ENCODE results near the gene SYNE1. TPM values are rescaled to one million over a fixed set of nuclear protein-coding genes. Genes with fewer than 3 reads are reported as not detected.

The SYNE1 gene
- total RNA-seq, 4 donors from 2014 or later = 120 to 163 (median 137) TPM

DNA sequence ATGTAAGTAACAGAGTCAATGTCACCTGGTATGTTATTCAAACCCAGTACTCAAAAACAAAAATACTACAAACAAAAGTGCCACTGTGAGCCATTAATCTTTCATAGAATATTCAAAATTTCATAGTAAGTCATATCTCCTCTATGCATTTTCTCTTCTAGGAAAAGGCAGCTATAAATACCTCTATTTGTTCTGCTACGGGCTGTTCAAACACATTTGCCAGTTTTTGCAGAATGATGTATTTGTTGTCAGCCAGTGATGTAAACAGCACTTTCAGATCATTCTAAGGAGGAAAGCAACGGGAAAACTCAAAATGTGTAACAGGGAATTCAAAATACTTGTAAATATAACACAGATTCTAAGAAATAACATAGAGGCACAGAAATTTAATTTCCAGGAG, 388.2 kb downstream of the SYNE1 start:
- Histone ChIP-seq H3K4me1 (peaks cover 0 to 35% (median 5%) of the 10 kb centered on the region in 4 donors), H3K27ac (peak overlapping the region in 1 of 4 donors; percentile 9), H3K9me3 (no peaks in the 10 kb centered on the region), H3K36me3 (peaks cover 0 to 40% (median 0%) of the 10 kb centered on the region in 3 donors), H3K4me3 (no peak overlapping the region), H3K27me3 (peaks cover 0 to 2% of the 10 kb centered on the region in 2 donors)
- TF ChIP-seq EP300 (IDR thresholded peaks at IDR 0.05) (no peak), POLR2A (IDR thresholded peaks at IDR 0.05) (no peak)
- TF ChIP-seq, protein P1, sequence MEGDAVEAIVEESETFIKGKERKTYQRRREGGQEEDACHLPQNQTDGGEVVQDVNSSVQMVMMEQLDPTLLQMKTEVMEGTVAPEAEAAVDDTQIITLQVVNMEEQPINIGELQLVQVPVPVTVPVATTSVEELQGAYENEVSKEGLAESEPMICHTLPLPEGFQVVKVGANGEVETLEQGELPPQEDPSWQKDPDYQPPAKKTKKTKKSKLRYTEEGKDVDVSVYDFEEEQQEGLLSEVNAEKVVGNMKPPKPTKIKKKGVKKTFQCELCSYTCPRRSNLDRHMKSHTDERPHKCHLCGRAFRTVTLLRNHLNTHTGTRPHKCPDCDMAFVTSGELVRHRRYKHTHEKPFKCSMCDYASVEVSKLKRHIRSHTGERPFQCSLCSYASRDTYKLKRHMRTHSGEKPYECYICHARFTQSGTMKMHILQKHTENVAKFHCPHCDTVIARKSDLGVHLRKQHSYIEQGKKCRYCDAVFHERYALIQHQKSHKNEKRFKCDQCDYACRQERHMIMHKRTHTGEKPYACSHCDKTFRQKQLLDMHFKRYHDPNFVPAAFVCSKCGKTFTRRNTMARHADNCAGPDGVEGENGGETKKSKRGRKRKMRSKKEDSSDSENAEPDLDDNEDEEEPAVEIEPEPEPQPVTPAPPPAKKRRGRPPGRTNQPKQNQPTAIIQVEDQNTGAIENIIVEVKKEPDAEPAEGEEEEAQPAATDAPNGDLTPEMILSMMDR (IDR thresholded peaks at IDR 0.05) = no peak
- no peak for DNase-seq (ENCODE audit: low spot score in 2 of 2)
- 26 to 33% methylated on average over 2 of the region's 2 CpGs for WGBS, 2 donors

DNA sequence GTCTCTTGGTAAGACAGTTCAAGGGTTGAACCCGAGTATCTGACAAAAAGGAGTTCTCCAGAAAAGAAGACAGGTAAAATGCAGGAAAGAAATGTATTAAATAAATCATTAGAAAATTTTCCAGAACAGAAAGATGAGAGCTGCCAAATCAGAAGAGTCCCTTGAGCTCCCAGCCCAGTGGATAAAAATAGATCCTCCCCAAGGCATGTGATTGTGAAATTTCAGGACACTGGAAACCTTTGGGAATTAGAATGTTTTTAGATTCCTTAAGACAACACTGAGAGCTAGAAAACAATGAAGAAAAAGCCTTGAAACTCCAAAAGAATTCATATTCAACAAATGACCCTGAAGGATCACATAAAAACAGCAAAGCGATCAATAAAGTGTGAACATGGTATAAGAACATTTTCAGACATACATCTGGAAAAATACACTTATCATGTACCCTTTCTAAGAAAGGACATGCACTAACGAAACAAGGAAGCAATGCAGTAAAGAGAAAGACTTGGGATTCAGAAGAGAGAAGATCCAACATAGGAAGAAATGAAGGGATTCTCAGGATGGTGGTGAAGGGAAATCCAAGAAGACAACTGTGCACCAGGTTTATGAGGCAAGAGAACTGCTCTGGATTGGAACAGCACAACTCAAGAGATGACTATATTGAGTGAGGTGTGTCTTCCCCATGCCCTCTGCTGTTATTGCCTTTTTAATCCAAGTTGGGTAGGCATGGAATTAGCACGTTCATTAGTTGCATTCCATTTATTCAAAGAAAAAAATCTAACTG, 390.4 kb downstream of the SYNE1 start:
- TF ChIP-seq EP300 (IDR thresholded peaks at IDR 0.05) (no peak), POLR2A (IDR thresholded peaks at IDR 0.05) (no peak)
- TF ChIP-seq, protein P1 (IDR thresholded peaks at IDR 0.05) = no peak
- H3K27ac ChIP-seq = no peak overlapping the region
- DNase-seq (ENCODE audit: low spot score in 2 of 2) = no peak
- no peak overlapping the region for H3K4me3 ChIP-seq
- 87 to 91% methylated on average over 4 of the region's 4 CpGs for WGBS, 2 donors
- H3K27me3 ChIP-seq = peaks cover 0 to 2% of the 10 kb centered on the region in 2 donors
- H3K4me1 ChIP-seq = peaks cover 0 to 36% (median 6%) of the 10 kb centered on the region in 4 donors
- H3K36me3 ChIP-seq = peaks cover 0 to 48% (median 0%) of the 10 kb centered on the region in 3 donors
- no peaks in the 10 kb centered on the region for H3K9me3 ChIP-seq

DNA sequence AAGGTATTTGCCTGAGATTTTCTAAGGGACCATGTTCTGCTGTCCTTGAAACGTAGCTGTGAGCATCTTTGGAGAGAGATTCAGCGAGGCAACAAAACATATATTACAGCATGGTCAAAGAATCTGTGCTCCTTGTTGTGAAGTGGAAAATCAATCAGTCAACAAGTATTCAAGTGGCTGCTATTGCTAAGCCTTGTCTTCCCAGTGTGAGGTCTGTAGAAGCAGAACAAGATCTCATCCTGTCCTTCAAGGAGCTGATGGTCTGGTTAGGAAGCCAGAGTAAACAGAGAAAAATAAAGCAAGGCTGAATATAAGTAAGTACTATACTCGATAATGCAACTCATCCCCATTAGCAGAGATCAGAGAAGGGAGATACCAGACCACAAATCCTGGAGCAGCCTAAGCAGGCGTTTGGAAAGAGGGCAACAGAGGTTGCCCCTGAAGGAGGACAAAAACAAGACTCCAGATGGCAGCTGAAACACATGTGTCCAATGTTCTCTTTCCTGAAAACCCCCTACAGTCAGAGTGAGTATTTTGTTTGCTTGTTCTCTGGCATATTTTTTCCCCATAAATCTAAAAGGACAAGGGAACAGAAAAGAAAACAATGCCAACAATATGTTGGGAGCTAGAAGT, 392.0 kb downstream of the SYNE1 start:
- Histone ChIP-seq H3K9me3 (no peaks in the 10 kb centered on the region), H3K36me3 (peaks cover 0 to 55% (median 0%) of the 10 kb centered on the region in 3 donors), H3K27ac (peak overlapping the region in 2 of 4 donors; percentile 35 to 41), H3K4me3 (no peak overlapping the region), H3K4me1 (peaks cover 0 to 36% (median 6%) of the 10 kb centered on the region in 4 donors), H3K27me3 (peaks cover 0 to 2% of the 10 kb centered on the region in 2 donors)
- no peak for TF ChIP-seq EP300 (IDR thresholded peaks at IDR 0.05)
- TF ChIP-seq, protein P1 (IDR thresholded peaks at IDR 0.05) = no peak
- 54 to 55% methylated on average over 4 of the region's 4 CpGs for WGBS, 2 donors
- no peak for DNase-seq (ENCODE audit: low spot score in 2 of 2)

DNA sequence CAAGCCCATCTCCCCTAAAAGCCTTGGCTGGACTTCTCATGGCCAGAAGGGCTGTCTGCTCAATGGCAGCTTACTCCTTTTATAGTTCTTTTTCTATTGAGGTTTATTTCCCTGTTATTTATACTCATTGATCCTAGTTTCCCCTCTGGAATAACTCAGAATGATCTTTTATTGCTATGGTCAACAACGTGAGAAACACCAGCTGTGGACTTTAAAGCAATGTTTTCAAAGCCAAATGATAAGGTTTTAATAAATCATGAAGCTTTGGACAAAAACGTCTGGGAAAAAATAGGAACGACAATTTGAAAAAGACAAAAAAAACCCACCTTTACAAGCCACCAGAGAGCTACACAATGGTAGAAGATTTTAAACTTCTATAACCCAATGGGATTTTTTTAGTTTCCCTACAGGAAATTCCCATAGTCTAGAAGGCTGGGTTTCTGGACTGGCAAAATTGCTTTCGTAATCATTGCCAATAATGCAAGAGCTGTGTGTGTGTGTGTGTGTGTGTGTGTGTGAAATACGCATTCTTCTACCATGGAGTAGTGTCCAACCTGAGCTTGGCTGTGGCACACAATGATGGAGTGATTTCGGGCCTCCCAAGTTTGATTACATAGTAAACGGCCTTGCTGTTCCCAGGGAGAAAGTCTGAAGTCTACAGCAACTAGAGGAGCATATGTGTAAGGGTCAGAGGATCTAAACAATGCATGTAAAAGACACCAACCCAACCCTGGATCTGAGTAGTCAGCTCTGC, 396.0 kb downstream of the SYNE1 start:
- Histone ChIP-seq H3K27ac (no peak overlapping the region), H3K27me3 (no peaks in the 10 kb centered on the region), H3K4me3 (no peak overlapping the region), H3K36me3 (peaks cover 2 to 80% (median 5%) of the 10 kb centered on the region in 3 donors), H3K4me1 (peaks cover 0 to 23% (median 6%) of the 10 kb centered on the region in 4 donors), H3K9me3 (no peaks in the 10 kb centered on the region)
- TF ChIP-seq EP300 (IDR thresholded peaks at IDR 0.05) (no peak), POLR2A (IDR thresholded peaks at IDR 0.05) (no peak)
- TF ChIP-seq, protein P1 (IDR thresholded peaks at IDR 0.05) = no peak
- WGBS, 2 donors = 69 to 71% methylated on average over 7 of the region's 7 CpGs
- DNase-seq (ENCODE audit: low spot score in 2 of 2) = no peak
